D721Med (cell line): ENCODE data around the gene LZTS3.

Experiments used
- DNase-seq: peaks from one replicate; pipeline ENCODE4 v3.0.0; 2011; ENCODE audit warnings: low spot score; ENCODE audit not compliant: insufficient read length
- FAIRE-seq: peaks from 2 replicates; lab custom pipeline; 2011; peaks lifted over from hg19 to GRCh38; lab: Jason Lieb, UNC
- CTCF ChIP-seq: IDR thresholded peaks from 2 replicates; pipeline ENCODE4 v1.5.1; 2012; ENCODE audit warnings: mild to moderate bottlenecking, control low read depth; ENCODE audit not compliant: insufficient read depth; ENCODE audit errors: missing control alignments

LZTS3 gene

GRCh38 chr20:3137492-3137891, 35.9 kb downstream of the LZTS3 start:
- DNase-seq (no peak), FAIRE-seq (no peak)
- TF ChIP-seq CTCF: no peak

- FAIRE-seq (no peak), DNase-seq (no peak)
- no peak for TF ChIP-seq CTCF
Observed at GRCh38 chr20:3135507-3136070, 37.8 kb downstream of the LZTS3 start.

GRCh38 chr20:3134151-3134550, 39.2 kb downstream of the LZTS3 start:
- no peak for DNase-seq
- no peak for TF ChIP-seq CTCF
- no peak for FAIRE-seq

- DNase-seq (no peak), FAIRE-seq (no peak)
- no peak for TF ChIP-seq CTCF
Observed at GRCh38 chr20:3133155-3133554, 40.2 kb downstream of the LZTS3 start.

GRCh38 chr20:3130051-3130600, 43.2 kb downstream of the LZTS3 start:
- no peak for DNase-seq
- TF ChIP-seq CTCF: no peak
- no peak for FAIRE-seq

GRCh38 chr20:3129094-3129493, 44.3 kb downstream of the LZTS3 start:
- no peak for FAIRE-seq
- TF ChIP-seq CTCF: no peak
- no peak for DNase-seq

GRCh38 chr20:3128275-3128984, 44.9 kb downstream of the LZTS3 start:
- FAIRE-seq (no peak), DNase-seq (no peak)
- TF ChIP-seq CTCF: no peak
